ENCODE measurements around the gene TRIM9.

DNA sequence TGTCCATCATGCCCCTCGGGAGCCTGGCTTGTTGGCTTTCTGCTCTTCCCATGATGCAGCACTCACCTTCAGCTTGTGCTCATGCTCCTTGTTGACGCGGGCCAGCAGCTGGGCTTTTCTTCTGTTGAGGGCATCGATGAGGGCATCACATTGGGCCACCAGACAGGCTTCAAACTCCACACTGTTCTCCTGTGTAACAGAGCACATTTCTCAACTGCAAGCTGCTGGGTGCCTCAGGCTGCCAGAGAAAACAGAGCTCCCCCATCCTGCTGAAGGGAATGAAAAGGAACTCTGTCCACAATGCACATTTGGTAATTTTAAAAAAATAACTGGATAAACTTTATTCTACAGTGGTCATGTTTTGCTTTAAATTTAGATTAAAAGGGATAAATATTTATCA, 72.1 kb downstream of the TRIM9 start:
- TF ChIP-seq, protein P1, sequence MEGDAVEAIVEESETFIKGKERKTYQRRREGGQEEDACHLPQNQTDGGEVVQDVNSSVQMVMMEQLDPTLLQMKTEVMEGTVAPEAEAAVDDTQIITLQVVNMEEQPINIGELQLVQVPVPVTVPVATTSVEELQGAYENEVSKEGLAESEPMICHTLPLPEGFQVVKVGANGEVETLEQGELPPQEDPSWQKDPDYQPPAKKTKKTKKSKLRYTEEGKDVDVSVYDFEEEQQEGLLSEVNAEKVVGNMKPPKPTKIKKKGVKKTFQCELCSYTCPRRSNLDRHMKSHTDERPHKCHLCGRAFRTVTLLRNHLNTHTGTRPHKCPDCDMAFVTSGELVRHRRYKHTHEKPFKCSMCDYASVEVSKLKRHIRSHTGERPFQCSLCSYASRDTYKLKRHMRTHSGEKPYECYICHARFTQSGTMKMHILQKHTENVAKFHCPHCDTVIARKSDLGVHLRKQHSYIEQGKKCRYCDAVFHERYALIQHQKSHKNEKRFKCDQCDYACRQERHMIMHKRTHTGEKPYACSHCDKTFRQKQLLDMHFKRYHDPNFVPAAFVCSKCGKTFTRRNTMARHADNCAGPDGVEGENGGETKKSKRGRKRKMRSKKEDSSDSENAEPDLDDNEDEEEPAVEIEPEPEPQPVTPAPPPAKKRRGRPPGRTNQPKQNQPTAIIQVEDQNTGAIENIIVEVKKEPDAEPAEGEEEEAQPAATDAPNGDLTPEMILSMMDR (conservative IDR thresholded peaks at IDR 0.05 in 1 of 2, IDR thresholded peaks at IDR 0.05 in 1 of 2; ENCODE audit: extremely low read depth in 1 of 2, insufficient read depth in 1 of 2, low read depth in 1 of 2, low read length in 2 of 2) = no peak
- TF ChIP-seq EZH2 (IDR thresholded peaks at IDR 0.05; ENCODE audit: borderline replicate concordance, low read length) = no peak

All from mammary epithelial cell (primary cell).